DMS 273 (cell line): ENCODE data around the gene LYRM7.
"Not testable (repeated sequence)": the region's sequence is repeated elsewhere in the genome, so short reads cannot be mapped to it uniquely, and the experiment has no call there.

Source experiments
- DNase-seq: peaks from one replicate; lab custom pipeline; 2025; ENCODE audit not compliant: unreplicated experiment; lab: John Stamatoyannopoulos, UW

LYRM7 gene

DNA sequence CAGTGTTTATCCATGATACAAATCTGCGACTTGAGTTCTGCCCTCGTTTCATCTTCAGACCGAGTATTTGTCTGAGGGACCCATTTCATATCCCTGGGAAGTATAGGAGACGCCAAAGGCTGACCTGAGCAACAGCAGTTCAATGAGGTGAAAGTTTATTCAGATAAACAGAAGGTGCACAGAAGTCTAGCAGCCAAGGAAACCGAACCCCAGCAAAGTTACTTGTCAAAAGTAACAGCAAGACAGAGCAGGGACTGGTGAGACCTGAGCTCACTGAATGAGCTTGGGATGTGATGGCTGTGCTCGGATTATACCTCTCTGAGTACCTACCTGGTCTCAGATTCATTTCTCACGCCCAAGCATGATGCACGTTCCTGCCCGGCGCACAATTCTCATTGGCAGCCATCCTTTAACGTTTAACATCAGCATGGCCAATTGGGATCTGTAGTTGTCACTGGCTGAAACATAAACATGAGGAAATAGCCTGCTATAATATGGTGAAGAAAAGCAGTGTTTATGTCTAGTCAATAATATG lies 599 bp downstream of the LYRM7 start:
- peak; percentile 63 for DNase-seq

DNA sequence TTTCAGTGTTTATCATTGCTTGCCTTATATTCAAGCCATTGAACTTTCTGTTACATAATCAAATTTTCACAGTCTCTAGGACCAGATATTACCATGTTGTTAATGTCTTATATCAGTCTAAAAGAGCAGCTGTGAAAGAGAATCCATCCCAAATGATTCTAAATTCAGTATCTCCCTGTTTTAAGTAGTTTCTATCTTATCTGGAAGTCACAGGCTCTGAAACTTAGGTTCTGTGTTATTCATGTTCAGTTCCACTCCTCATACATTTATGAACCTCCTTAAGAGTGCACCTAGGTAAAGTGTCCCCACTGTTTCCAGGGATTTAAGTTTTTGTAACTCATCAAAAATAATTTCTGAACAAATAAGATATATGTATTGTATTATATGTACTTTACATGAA lies 9.7 kb downstream of the LYRM7 start:
- DNase-seq = no peak

DNA sequence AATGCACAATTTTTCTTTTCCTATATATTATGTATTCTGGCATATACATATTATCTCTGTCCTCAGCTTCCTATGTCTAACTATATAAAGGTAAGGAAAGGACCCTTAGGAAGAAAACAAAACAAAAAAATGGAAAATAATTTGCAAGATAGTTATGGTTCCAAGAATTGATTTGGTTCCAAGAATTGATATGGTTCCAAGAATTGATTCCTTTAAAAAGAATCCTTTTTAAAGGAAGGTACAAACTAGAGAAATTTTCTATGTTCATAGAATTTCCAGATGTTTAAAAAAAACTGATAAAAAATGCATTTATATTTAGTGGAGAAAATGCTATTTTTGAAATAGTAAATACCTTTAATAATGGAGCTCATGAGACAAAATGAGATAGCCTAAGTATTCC lies 12.1 kb downstream of the LYRM7 start:
- DNase-seq = no peak

GRCh38 chr5:131185523-131186104 lies 14.9 kb downstream of the LYRM7 start:
- DNase-seq = no peak

- peak; percentile 68 for DNase-seq
Measured at GRCh38 chr5:131186561-131187256, 16.0 kb downstream of the LYRM7 start.

DNA sequence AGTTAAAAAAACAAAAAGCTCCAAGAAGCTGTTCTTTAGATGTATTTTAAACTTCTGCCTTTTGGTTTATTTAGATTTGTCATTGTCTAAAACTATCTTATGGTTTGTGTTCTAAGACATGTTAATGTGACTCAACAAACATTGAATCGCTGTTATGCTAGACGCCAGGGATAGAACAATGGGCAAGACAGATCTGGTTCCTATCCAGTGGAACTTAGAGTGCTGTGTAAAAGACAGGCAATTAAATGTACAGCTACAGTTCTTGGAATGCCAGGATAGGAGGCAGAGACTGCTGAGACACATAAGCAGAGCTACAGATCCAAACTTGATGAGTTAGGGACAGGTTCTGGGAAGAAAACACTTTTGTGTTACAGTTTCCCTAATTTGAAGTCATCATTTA lies 22.4 kb downstream of the LYRM7 start:
- no peak for DNase-seq

GRCh38 chr5:131193897-131194296 lies 23.2 kb downstream of the LYRM7 start:
- not testable (repeated sequence) for DNase-seq

DNA sequence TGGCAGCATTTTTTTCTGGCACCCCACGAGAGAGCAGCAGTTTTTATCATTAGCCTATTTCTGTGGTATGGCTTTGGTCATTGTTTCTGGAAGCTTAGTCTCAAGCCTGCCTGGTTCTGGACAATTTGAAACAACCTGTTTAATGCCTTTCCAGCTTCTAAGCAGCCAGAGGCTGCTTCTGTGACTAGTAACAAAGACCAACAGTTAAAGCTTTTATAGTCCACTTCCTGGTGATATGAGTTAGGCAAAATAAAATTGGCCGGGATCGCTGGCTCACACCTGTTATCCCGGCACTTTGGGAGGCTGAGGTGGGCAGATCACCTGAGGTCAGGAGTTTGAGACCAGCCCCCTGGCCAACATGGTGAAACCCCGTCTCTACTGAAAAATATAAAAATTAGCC lies 24.0 kb downstream of the LYRM7 start:
- DNase-seq = no peak

- no peak for DNase-seq
Measured at GRCh38 chr5:131195696-131196095, 25.0 kb downstream of the LYRM7 start.

GRCh38 chr5:131196331-131196730 lies 25.6 kb downstream of the LYRM7 start:
- no peak for DNase-seq

DNA sequence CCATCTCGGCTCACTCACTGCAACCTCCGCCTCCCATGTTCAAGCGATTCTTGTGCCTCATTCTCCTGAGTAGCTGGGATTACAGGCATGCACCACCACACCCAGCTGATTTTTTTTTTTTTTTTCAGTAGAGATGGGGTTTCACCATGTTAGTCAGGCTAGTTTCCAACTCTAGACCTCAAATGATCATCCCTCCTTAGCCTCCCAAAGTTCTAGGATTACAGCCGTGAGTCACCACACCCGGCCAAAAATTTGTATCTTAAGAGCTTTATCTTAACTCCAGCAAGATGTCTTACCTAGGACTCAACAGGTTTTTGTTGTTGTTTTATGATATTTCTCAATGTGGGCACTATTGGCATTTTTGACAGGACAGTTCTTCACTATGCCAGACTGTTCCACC lies 27.9 kb downstream of the LYRM7 start:
- no peak for DNase-seq

DNA sequence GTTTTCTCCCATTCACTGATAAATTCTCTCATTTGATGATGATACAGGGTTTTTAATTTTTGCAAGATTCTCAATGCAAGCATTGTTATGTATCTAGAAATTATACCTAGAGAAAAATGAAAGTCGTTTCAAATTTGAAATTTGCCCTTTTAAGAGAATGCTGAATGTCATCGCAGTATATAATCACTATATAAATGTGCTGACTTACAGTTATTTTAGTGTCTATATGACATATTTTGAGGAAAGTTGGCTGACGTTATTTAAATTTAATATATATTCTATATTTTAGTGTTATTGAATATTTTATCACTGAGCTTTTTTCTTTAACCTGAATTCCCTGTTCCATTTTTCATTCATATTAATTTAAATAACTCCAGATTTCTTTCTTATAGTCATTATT lies 29.8 kb downstream of the LYRM7 start:
- DNase-seq = no peak

GRCh38 chr5:131204964-131205363 lies 34.2 kb downstream of the LYRM7 start:
- no peak for DNase-seq

DNA sequence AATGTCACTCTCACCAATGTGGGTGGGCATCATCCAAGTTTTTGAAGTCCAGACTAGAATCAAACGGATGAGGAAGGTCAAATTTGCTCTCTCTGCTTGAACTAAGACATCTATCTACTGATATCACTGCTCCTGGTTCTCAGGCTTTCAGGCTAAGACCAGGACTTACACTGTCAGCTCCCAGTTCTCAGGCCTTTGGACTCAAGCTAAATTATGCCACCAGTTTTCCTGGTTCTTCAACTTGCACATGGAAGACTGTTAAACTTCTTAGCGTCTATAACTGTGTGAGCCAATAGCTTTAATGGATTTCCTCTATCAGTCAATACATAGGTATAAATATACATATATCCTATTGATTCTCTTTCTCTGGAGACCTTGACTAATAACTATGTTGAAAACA lies 35.3 kb downstream of the LYRM7 start:
- DNase-seq = no peak

- DNase-seq = no peak
Measured at GRCh38 chr5:131206772-131207171, 36.0 kb downstream of the LYRM7 start.

- DNase-seq = peak; percentile 44
Measured at GRCh38 chr5:131209175-131209505, 38.4 kb downstream of the LYRM7 start.

GRCh38 chr5:131209506-131210150 lies 38.9 kb downstream of the LYRM7 start:
- peak; percentile 82 for DNase-seq

GRCh38 chr5:131210151-131210510 lies 39.4 kb downstream of the LYRM7 start:
- DNase-seq = no peak

DNA sequence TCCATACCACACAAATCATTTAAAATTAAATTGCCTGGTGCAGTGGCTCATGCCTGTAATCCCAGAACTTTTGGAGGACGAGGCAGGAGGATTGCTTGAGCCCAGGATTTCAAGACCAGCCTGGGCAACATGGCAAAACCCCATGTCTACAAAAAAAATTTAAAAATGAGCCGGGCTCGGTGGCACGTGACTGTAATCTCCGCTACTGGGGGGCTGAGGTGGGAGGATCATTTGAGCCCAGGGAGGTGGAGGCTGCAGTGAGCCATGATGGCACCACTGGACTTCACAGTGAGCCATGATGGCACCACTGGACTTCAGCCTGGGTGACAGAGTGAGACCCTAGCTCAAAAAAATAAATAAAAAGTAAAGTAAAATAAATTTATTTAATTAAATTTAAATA lies 40.9 kb downstream of the LYRM7 start:
- no peak for DNase-seq

GRCh38 chr5:131212471-131213021 lies 41.8 kb downstream of the LYRM7 start:
- DNase-seq = no peak

DNA sequence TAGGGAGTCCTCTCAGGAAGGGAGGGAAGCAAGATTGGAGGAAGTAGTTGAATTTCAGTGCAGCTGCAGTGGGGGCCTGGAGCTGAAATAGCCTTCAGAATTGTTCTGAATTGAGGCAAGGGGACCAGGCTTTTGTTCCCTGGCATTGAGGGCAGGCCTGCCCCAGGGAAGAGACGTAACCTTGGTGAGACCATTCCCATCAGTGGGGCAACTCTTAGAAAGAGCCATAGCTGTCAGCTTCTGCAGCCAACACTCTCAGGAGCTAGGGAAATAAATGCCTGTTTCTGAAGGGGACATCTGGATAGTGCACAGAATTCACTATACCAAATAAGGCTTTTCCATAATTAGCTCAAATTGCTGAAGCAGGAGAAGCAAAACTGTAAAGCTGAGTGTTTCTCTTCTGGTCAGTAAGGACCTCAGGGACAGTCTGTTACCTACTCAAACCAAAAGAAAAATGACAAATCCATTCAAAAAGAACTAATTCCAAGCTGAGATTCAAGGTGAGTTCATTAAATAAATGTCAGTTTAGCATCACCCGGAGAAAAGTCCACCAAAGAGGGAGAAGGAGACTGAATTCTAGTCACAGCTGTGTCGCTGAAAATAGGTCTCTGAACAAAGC lies 44.0 kb downstream of the LYRM7 start:
- peak; percentile 49 for DNase-seq

DNA sequence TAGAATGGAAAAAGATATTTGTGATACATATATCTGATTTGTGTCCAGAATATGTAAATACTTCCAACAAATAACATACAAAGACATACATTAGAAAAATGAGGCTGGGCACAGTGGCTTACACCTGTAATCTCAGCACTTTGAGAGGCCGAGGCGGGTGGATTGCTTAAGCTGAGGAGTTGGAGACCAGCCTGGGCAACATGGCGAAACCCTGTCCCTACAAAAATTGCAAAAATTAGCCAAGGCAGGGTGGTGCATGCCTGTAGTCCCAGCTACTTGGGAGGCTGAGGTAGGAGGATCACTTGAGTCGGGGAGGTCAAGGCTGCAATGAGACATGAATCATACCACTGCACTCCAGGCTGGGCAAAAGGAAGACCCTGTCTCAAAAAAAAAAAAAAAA lies 47.0 kb downstream of the LYRM7 start:
- no peak for DNase-seq
